ENCODE data around the gene COMMD6.

- no peak for TF ChIP-seq POLR2A (IDR thresholded peaks at IDR 0.05)
- TF ChIP-seq, protein P1, sequence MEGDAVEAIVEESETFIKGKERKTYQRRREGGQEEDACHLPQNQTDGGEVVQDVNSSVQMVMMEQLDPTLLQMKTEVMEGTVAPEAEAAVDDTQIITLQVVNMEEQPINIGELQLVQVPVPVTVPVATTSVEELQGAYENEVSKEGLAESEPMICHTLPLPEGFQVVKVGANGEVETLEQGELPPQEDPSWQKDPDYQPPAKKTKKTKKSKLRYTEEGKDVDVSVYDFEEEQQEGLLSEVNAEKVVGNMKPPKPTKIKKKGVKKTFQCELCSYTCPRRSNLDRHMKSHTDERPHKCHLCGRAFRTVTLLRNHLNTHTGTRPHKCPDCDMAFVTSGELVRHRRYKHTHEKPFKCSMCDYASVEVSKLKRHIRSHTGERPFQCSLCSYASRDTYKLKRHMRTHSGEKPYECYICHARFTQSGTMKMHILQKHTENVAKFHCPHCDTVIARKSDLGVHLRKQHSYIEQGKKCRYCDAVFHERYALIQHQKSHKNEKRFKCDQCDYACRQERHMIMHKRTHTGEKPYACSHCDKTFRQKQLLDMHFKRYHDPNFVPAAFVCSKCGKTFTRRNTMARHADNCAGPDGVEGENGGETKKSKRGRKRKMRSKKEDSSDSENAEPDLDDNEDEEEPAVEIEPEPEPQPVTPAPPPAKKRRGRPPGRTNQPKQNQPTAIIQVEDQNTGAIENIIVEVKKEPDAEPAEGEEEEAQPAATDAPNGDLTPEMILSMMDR (IDR thresholded peaks at IDR 0.05): no peak
These were observed 24.4 kb downstream of the COMMD6 start for GRCh38 chr13:75513271-75513670.

Measured in testis (tissue), 2 donors.